Astrocyte (in vitro differentiated cells and primary cell): ENCODE measurements around the gene TEDC2. TPM values are rescaled to one million over a fixed set of nuclear protein-coding genes. Genes with fewer than 3 reads are reported as not detected.

Experiments used
- DNase-seq: peaks from one replicate; pipeline ENCODE4 v3.0.0-alpha.2; 2010; ENCODE audit warnings: low read depth
- FAIRE-seq: peaks from 2 replicates; lab custom pipeline; 2011; peaks lifted over from hg19 to GRCh38; lab: Jason Lieb, UNC
- H2AFZ ChIP-seq: 2 replicates; pipeline ENCODE4 v1.6.0; 2012; ENCODE audit warnings: low read depth, low read length, inconsistent platforms
- H3K27ac ChIP-seq: 2 replicates; pipeline ENCODE4 v1.5.1; 2011; ENCODE audit warnings: low read depth, low read length, inconsistent platforms
- H3K27me3 ChIP-seq: 2 replicates; pipeline ENCODE4 v1.6.0; 2011; ENCODE audit warnings: low read length, inconsistent platforms; ENCODE audit not compliant: insufficient read depth
- H3K36me3 ChIP-seq: 2 replicates; pipeline ENCODE4 v1.5.1; 2011; ENCODE audit warnings: low read length, inconsistent platforms; ENCODE audit not compliant: insufficient read depth
- H3K4me1 ChIP-seq: 2 replicates; pipeline ENCODE4 v1.5.1; 2011; ENCODE audit warnings: low read length, inconsistent platforms; ENCODE audit not compliant: insufficient read depth
- H3K4me2 ChIP-seq: 2 replicates; pipeline ENCODE4 v1.6.0; 2012; ENCODE audit warnings: low read length, inconsistent platforms
- H3K4me3 ChIP-seq: 2 replicates; pipeline ENCODE4 v1.5.1; 2011; ENCODE audit warnings: low read depth, mild to moderate bottlenecking, low read length, inconsistent platforms; ENCODE audit not compliant: insufficient read depth
- H3K79me2 ChIP-seq: 2 replicates; pipeline ENCODE4 v1.6.0; 2012; ENCODE audit warnings: mild to moderate bottlenecking, low read length, inconsistent platforms; ENCODE audit not compliant: insufficient read depth
- H3K9ac ChIP-seq: 2 replicates; pipeline ENCODE4 v1.6.0; 2012; ENCODE audit warnings: mild to moderate bottlenecking, low read length, inconsistent platforms
- H3K9me3 ChIP-seq: 2 replicates; pipeline ENCODE4 v1.5.1; 2012; ENCODE audit warnings: low read depth, mild to moderate bottlenecking, low read length, inconsistent platforms; ENCODE audit not compliant: insufficient read depth
- H4K20me1 ChIP-seq: 2 replicates; pipeline ENCODE4 v1.6.0; 2012; ENCODE audit warnings: low read length, inconsistent platforms; ENCODE audit not compliant: insufficient read depth
- H3K27ac Mint-ChIP-seq: one replicate; pipeline ENCODE4 v1.8.0; 2021; ENCODE audit warnings: mild to moderate bottlenecking, mixed read lengths; ENCODE audit not compliant: unreplicated experiment
- H3K27me3 Mint-ChIP-seq: one replicate; pipeline ENCODE4 v1.8.0; 2021; ENCODE audit warnings: low read depth, mixed read lengths; ENCODE audit not compliant: unreplicated experiment
- H3K36me3 Mint-ChIP-seq: one replicate; pipeline ENCODE4 v1.8.0; 2021; ENCODE audit warnings: low read depth, mixed read lengths; ENCODE audit not compliant: unreplicated experiment
- H3K4me1 Mint-ChIP-seq: one replicate; pipeline ENCODE4 v1.8.0; 2021; ENCODE audit warnings: low read depth, mixed read lengths; ENCODE audit not compliant: unreplicated experiment
- H3K4me3 Mint-ChIP-seq: one replicate; pipeline ENCODE4 v1.8.0; 2021; ENCODE audit warnings: mild to moderate bottlenecking, moderate library complexity, mixed read lengths; ENCODE audit not compliant: unreplicated experiment
- H3K9me3 Mint-ChIP-seq: one replicate; pipeline ENCODE4 v1.8.0; 2021; ENCODE audit warnings: mild to moderate bottlenecking, mixed read lengths; ENCODE audit not compliant: unreplicated experiment
- EZH2 ChIP-seq: IDR thresholded peaks from 2 replicates; pipeline ENCODE4 v1.6.1; 2012; ENCODE audit warnings: mild to moderate bottlenecking, low read length, inconsistent platforms; ENCODE audit not compliant: insufficient read depth
- total RNA-seq: library from RNA; stranded (reverse); gene quantifications from 2 replicates; pipeline ENCODE4 v1.2.1, GENCODE V29; 2021
- TF ChIP-seq, protein P1 (sequence below): IDR thresholded peaks from 2 replicates; pipeline ENCODE4 v1.5.1; 2011; ENCODE audit warnings: low read depth, mild to moderate bottlenecking, inconsistent platforms, low read length, moderate library complexity; ENCODE audit not compliant: insufficient read depth

The TEDC2 gene
- total RNA-seq, 1 donor from 2014 or later, result 6.0 TPM

DNA sequence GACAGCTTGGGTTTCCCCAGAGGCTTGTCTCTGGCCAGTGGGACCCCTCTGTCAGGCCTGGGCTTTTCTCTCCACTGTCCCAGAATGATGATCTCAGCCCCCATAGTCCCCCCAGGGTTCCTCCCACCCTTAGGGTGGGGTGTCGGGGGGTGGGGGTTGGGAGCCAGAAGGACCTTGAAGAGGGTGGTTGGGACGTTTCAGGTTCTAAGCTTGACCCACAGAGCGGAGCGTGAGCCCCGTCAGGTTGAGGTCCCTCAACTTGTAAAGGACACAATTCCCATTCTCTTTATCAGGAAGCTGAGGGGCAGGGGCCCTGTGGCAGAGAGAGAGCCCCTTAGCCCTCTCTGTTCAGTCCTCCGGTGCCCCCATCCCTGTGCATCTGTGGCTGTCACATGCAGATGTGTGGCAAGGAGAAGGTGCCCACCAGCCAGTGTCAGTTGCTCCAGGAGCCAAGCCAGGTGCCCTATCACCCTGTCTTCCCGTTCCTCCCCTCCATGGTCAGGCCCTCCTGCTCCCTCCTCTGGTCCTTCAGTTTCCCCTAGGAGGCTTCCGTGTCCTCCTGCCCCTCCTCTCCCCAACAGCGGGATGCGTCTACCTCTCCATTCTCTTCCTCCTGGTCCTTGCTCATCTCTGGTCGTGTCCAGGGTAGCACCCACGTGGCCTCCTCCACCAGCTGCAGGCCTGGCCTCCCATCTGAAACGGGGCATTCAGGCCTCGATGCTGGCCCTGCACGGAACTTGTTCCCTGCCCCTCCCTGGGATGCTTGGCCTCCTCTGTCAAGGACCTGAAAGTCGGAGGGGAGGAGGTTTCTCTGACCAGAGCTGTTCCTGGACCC, 9.7 kb downstream of the TEDC2 start:
- no peak overlapping the region for H3K4me2 ChIP-seq
- no peaks in the 10 kb centered on the region for H3K79me2 ChIP-seq
- Mint-ChIP-seq H3K27me3 (peaks cover 12% of the 10 kb centered on the region), H3K4me1 (peaks cover 3% of the 10 kb centered on the region), H3K4me3 (peak overlapping the region; percentile 40), H3K36me3 (no peaks in the 10 kb centered on the region), H3K27ac (no peak overlapping the region), H3K9me3 (no peaks in the 10 kb centered on the region)
- no peak for TF ChIP-seq EZH2
- TF ChIP-seq, protein P1, sequence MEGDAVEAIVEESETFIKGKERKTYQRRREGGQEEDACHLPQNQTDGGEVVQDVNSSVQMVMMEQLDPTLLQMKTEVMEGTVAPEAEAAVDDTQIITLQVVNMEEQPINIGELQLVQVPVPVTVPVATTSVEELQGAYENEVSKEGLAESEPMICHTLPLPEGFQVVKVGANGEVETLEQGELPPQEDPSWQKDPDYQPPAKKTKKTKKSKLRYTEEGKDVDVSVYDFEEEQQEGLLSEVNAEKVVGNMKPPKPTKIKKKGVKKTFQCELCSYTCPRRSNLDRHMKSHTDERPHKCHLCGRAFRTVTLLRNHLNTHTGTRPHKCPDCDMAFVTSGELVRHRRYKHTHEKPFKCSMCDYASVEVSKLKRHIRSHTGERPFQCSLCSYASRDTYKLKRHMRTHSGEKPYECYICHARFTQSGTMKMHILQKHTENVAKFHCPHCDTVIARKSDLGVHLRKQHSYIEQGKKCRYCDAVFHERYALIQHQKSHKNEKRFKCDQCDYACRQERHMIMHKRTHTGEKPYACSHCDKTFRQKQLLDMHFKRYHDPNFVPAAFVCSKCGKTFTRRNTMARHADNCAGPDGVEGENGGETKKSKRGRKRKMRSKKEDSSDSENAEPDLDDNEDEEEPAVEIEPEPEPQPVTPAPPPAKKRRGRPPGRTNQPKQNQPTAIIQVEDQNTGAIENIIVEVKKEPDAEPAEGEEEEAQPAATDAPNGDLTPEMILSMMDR, result no peak
- no peak for DNase-seq
- H3K27me3 ChIP-seq, result no peaks in the 10 kb centered on the region
- no peak overlapping the region for H3K27ac ChIP-seq
- H3K4me3 ChIP-seq, result no peak overlapping the region
- H3K9ac ChIP-seq, result no peak overlapping the region
- no peaks in the 10 kb centered on the region for H3K9me3 ChIP-seq
- H3K4me1 ChIP-seq, result peaks cover 30% of the 10 kb centered on the region
- H4K20me1 ChIP-seq, result peaks cover 18% of the 10 kb centered on the region
- FAIRE-seq, result no peak
- no peak overlapping the region for H2AFZ ChIP-seq
- H3K36me3 ChIP-seq, result no peaks in the 10 kb centered on the region

DNA sequence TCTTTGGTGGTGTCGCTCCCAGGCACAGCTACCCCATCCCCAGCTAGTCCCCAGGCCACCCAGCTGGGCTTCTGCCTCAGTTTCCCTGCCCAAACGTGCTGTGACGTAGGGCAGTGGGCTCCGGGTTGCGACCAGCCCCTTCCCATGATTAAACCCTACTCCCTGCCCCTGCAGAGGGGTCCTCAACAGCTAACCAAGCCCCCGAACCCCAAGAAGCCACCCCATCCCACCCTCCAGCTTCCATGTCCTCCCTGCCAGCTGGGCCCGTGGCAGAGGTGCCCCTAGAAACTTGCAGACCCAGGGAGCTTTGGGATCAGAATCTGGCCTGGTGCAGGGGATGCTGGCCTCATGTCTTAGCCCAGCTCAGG, 10.3 kb downstream of the TEDC2 start:
- Histone ChIP-seq H3K4me3 (no peak overlapping the region), H3K4me2 (no peak overlapping the region), H3K9me3 (no peaks in the 10 kb centered on the region), H3K9ac (no peak overlapping the region), H3K4me1 (peaks cover 30% of the 10 kb centered on the region), H2AFZ (no peak overlapping the region), H3K79me2 (no peaks in the 10 kb centered on the region), H3K27ac (no peak overlapping the region), H4K20me1 (peaks cover 18% of the 10 kb centered on the region), H3K27me3 (no peaks in the 10 kb centered on the region), H3K36me3 (no peaks in the 10 kb centered on the region)
- TF ChIP-seq, protein P1, result no peak
- TF ChIP-seq EZH2, result no peak
- H3K9me3 Mint-ChIP-seq, result no peaks in the 10 kb centered on the region
- FAIRE-seq, result no peak
- peaks cover 3% of the 10 kb centered on the region for H3K4me1 Mint-ChIP-seq
- H3K27ac Mint-ChIP-seq, result no peak overlapping the region
- no peak for DNase-seq
- H3K27me3 Mint-ChIP-seq, result peaks cover 12% of the 10 kb centered on the region
- H3K36me3 Mint-ChIP-seq, result no peaks in the 10 kb centered on the region
- H3K4me3 Mint-ChIP-seq, result peak overlapping the region; percentile 40

DNA sequence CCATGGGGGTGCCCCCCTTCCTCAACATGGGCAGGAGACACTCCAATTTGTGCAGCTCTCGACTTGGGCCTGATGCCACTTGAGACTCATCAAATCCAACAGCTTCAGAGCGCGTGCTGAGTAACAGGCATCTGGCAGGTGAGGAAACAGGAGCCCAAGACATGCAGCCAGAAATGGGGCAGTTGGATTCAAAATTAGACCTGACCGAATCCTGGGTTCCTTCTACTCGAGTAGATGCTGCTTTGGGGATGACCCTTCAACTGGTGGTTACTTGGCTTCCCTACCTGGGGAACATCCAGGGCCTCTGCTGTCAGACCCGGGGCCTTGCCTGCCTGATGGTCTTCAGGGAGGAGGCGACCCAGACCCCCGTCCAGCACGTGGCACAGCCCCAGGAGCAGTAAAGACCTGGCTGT, 10.7 kb downstream of the TEDC2 start:
- no peaks in the 10 kb centered on the region for H3K79me2 ChIP-seq
- H3K9ac ChIP-seq, result no peak overlapping the region
- TF ChIP-seq, protein P1, result no peak
- TF ChIP-seq EZH2, result no peak
- DNase-seq, result no peak
- peak overlapping the region; percentile 63 for H3K4me2 ChIP-seq
- peaks cover 30% of the 10 kb centered on the region for H3K4me1 ChIP-seq
- no peak overlapping the region for H2AFZ ChIP-seq
- H4K20me1 ChIP-seq, result peaks cover 18% of the 10 kb centered on the region
- Mint-ChIP-seq H3K9me3 (no peaks in the 10 kb centered on the region), H3K27me3 (peaks cover 12% of the 10 kb centered on the region), H3K36me3 (no peaks in the 10 kb centered on the region), H3K4me3 (no peak overlapping the region), H3K4me1 (peaks cover 3% of the 10 kb centered on the region), H3K27ac (no peak overlapping the region)
- no peak for FAIRE-seq
- H3K36me3 ChIP-seq, result no peaks in the 10 kb centered on the region
- no peaks in the 10 kb centered on the region for H3K9me3 ChIP-seq
- H3K27ac ChIP-seq, result no peak overlapping the region
- H3K4me3 ChIP-seq, result no peak overlapping the region
- no peaks in the 10 kb centered on the region for H3K27me3 ChIP-seq
